DMS79 treated with DMSO at 0.1 percent for 48 hours (cell line): ENCODE measurements around the gene EEF1AKMT3.

Experiments
- DNase-seq: peaks from one replicate; lab custom pipeline; 2025; lab: John Stamatoyannopoulos, UW

Gene EEF1AKMT3

GRCh38 chr12:57783466-57783801, 11.0 kb downstream of the EEF1AKMT3 start:
- no peak for DNase-seq

- no peak for DNase-seq
These were observed 11.4 kb downstream of the EEF1AKMT3 start for GRCh38 chr12:57783861-57784260.

GRCh38 chr12:57793920-57794319, 21.5 kb downstream of the EEF1AKMT3 start:
- no peak for DNase-seq

- DNase-seq, result no peak
These were observed 22.9 kb downstream of the EEF1AKMT3 start for GRCh38 chr12:57795354-57795753.

- DNase-seq, result no peak
These were observed 24.6 kb downstream of the EEF1AKMT3 start for GRCh38 chr12:57796996-57797395.

- no peak for DNase-seq
These were observed 25.5 kb downstream of the EEF1AKMT3 start for GRCh38 chr12:57797933-57798332.

- DNase-seq, result no peak
These were observed 28.6 kb downstream of the EEF1AKMT3 start for GRCh38 chr12:57800965-57801364.

- DNase-seq, result no peak
These were observed 30.2 kb downstream of the EEF1AKMT3 start for GRCh38 chr12:57802607-57803006.

- DNase-seq, result no peak
These were observed 31.0 kb downstream of the EEF1AKMT3 start for GRCh38 chr12:57803319-57803893.

- no peak for DNase-seq
These were observed 34.3 kb downstream of the EEF1AKMT3 start for GRCh38 chr12:57806677-57807076.

- DNase-seq, result no peak
These were observed 34.9 kb downstream of the EEF1AKMT3 start for GRCh38 chr12:57807285-57807684.

GRCh38 chr12:57808351-57808750, 35.9 kb downstream of the EEF1AKMT3 start:
- no peak for DNase-seq

- no peak for DNase-seq
These were observed 37.0 kb downstream of the EEF1AKMT3 start for GRCh38 chr12:57809425-57809824.

- DNase-seq, result no peak
These were observed 38.0 kb downstream of the EEF1AKMT3 start for GRCh38 chr12:57810450-57810849.

- DNase-seq, result no peak
These were observed 38.8 kb downstream of the EEF1AKMT3 start for GRCh38 chr12:57811028-57811755.

- DNase-seq, result no peak
These were observed 40.9 kb downstream of the EEF1AKMT3 start for GRCh38 chr12:57813111-57813970.

GRCh38 chr12:57813971-57814772, 41.8 kb downstream of the EEF1AKMT3 start:
- DNase-seq, result no peak

GRCh38 chr12:57815177-57816000, 43.0 kb downstream of the EEF1AKMT3 start:
- peak; percentile 86 for DNase-seq

- no peak for DNase-seq
These were observed 43.8 kb downstream of the EEF1AKMT3 start for GRCh38 chr12:57816001-57816854.

- no peak for DNase-seq
These were observed 44.4 kb downstream of the EEF1AKMT3 start for GRCh38 chr12:57816855-57817151.
